Stimulated activated CD4-positive, alpha-beta T cell treated with anti-CD3 and anti-CD28 coated beads, Interleukin-4, amount 100 ng/mL, for 24 hours (primary cell): ENCODE data around the gene SSRP1.
"Not testable (repeated sequence)": the region's sequence is repeated elsewhere in the genome, so short reads cannot be mapped to it uniquely, and the experiment has no call there.

ENCODE experiments used
- DNase-seq: peaks from one replicate; pipeline ENCODE4 v3.0.0-alpha.2; 2020

SSRP1 gene

DNA sequence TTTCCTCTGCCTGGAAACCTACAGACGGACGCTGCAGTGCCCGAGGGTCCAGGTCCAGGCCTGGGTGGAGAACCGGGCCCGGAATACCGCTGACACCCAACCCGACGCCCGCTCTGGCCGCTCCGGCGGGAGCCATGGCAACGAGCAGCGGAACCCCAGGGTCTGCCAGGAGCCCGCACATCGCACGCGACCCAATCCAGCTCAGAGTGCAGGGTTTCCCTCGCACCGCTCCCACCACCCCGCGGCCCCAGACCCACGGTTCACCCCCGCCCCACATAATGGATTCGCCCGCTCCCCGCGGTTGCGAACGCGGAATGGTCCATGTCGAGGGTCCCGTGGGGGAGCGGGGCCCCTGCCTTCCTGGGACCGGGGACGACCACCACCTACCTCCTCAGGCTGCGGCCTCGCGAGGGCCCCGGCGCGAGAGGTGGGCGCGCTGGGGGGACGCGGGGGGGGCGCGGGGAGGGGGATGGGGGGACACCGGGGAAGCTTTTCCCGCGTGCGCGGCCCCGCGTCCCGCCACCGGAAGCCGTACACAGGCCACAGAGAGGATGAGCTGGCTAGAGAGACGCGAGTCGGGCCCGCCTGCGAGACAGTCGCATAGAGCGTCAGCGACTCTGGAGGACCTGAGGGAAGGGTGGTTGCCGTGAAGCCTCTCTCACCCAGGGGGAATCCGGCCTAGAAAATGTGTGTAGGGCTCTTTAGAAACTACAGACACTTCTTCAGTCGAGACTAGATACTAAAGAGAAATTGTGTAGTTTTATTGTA, at the start of gene SSRP1:
Gene SSRP1, minus strand, starts transcription at position 550 of the 768 bp plus-strand sequence. CDS start 771 bp downstream, outside the sequence.
- peak; percentile 89 for DNase-seq

DNA sequence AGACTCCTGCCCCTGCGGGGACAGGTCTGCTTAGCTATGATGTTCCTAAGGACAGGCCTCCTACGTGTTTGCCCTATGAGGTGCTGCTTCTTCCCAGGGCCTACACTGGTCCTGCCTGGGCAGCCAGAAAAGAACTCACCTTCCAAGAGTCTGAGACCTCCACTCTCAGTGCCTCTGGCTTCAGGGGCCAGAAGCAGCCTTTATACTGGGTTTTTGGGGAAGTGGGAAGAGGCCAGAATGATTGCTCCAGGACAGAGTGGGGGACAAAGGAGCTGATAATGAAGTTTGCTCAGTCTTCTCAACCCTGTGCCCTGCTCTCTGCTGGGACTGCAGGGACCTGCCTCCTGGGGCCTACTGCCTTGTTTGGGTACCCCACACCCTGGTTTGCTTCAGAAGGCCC, 45.3 kb upstream of the SSRP1 start, which contains the start of gene PRG3:
Gene PRG3, minus strand, starts transcription at position 176 of the 400 bp plus-strand sequence. CDS start 442 bp downstream, outside the sequence.
- no peak for DNase-seq

DNA sequence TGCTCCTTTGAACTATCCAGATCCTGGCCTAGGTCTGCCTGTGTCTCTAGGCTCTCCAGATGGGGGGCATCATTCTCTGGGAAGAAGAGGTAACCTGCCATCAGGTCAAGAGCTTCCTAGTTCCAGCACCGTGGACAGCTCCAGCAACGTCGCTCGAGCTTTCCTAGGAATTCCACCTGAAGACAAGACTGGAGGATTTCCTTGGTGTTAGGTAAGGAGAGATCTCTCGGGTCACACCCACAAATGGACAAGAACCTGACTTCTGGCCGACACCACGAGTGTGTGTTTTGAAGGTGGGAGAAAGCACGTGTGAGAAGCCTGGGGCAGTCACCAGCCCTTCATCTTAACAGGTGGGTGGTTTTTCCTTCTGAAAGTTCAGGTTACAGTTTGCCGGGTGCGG, 44.0 kb upstream of the SSRP1 start:
- DNase-seq: no peak

GRCh38 chr11:57378186-57378585, 42.5 kb upstream of the SSRP1 start:
- no peak for DNase-seq

DNA sequence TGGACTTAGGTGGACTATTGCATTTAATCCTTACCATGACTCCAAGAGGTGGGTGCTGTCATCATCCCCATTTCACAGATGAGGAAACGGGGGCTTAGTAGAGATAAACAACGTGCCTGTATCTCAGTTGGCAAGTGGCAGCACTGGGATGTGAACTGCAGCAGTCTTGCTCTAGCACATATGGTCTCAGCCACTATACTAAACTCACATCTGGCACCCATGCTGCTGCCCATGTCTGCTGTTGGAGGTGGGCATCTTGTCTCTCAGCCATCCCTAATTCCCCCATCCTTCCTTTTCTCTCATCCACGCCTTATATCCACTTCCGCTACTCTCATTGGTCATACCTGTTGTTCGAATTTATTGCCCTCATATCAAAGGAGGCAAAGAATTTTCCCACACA, 41.4 kb upstream of the SSRP1 start:
- DNase-seq: no peak

- no peak for DNase-seq
These were observed 40.7 kb upstream of the SSRP1 start for GRCh38 chr11:57376095-57377090.

GRCh38 chr11:57375490-57375889, 39.8 kb upstream of the SSRP1 start:
- DNase-seq: no peak

- no peak for DNase-seq
These were observed 39.3 kb upstream of the SSRP1 start for GRCh38 chr11:57374966-57375365.

DNA sequence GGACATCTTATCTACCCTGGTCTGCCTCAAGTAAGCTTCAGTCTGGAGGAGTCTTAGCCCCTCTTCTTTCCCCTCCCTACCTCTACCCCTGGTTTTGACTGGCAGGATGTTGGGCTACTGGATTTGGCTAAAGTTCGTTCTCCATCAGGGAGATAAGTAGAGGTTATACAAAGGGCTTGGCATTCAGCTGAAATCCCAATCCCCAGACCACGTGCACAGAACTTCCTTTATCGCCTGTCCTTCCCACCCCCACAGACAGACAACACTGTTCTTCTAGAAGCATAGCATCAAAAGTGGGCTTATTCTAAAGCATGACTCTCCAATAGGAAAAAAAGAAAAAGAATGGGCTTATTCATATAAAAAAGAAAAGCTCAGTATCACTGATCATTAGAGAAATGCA, 37.5 kb upstream of the SSRP1 start:
- no peak for DNase-seq

DNA sequence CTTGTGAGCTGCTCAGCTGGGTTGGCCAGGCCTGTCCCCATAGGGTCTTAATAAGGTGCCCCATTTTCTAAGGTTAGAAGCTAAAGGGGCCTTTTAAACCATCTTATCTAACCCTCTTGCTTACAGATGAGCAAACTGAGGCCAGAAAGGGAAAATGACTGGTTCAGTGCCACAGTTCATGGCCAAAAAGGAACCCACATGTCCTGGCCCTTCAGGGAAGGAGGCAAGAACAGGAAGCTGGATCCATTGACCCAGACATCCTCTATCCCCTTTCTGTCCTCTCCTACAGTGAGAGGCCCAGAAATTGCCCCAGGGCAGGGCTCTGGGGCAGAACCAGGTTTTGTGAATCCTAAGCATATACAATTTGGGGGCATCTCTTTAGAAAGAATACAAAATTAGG, 35.2 kb upstream of the SSRP1 start:
- no peak for DNase-seq

- no peak for DNase-seq
These were observed 34.6 kb upstream of the SSRP1 start for GRCh38 chr11:57370251-57370650.

DNA sequence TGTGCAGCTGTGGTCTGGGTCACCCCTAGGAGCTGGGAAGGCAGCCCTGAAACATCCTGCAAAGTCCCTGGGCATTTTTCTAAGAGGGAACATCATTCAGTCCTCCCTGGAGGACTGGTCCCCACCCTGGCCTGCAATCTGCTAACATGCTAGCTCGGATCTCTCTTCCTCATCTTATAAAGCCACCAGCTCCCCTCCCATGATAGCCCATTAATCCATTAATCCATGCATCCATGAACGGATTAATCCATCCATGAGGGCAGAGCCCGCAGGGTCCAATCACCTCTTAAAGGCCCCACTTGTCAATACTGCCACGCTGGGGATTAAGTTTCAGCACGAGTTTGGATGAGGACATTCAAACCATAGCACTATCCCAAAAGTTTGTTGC, 33.1 kb upstream of the SSRP1 start:
- DNase-seq: no peak

GRCh38 chr11:57368106-57368844, 32.6 kb upstream of the SSRP1 start:
- DNase-seq: no peak

- no peak for DNase-seq
These were observed 29.4 kb upstream of the SSRP1 start for GRCh38 chr11:57364851-57365660.

- DNase-seq: no peak
These were observed 27.7 kb upstream of the SSRP1 start for GRCh38 chr11:57363131-57364080.

GRCh38 chr11:57361926-57362325, 26.2 kb upstream of the SSRP1 start:
- no peak for DNase-seq

DNA sequence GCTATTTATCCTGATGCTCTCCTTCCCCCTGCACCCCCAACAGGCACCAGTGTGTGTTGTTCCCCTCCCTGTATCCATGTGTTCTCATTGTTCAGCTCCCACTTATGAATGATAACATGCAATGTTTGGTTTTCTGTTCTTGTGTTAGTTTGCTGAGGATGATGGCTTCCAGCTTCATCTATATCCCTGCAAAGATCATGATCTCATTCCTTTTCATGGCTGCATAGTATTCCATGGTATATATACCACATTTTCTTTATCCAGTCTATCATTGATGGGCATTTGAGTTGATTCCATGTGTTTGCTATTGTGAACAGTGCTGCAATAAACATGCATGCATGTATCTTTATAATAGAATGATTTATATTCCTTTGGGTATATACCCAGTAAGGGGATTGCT, 25.7 kb upstream of the SSRP1 start:
- DNase-seq: not testable (repeated sequence)

- DNase-seq: no peak
These were observed 25.3 kb upstream of the SSRP1 start for GRCh38 chr11:57360991-57361390.

DNA sequence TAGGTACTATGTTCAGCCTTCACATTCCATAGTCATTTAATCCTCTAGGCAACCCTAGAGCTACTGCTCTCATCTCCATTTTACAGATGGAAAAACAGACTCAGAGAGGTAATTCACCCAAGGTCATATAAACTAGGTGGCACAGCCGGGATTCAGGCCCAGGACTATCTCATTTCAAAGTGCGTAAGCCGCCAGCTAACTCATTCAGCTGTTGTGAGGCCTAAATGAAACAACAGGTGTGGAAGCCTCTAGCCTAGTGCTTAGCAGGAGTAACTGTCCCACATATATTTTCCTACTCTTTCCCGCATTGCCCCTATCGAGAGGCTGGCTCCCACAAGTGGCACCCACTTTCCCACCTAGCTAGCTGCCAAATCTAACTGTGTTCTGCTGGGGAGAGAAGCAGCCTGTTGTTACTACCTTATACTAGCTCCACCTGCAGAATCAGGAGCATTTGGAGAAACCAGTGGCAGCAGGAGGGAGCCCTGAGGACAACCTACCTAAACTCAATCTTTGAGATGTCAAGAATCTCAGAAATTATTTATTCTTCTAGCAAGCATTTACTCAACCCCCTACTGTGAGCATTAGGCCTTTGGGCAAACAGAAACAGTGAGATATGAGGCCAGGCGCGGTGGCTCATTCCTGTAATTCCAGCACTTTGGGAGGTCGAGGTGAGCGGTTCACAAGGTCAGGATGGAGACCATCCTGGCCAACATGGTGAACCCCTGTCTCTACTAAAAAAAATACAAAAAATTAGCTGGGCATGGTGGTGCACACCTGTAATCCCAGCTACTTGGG, 24.4 kb upstream of the SSRP1 start:
- DNase-seq: no peak

DNA sequence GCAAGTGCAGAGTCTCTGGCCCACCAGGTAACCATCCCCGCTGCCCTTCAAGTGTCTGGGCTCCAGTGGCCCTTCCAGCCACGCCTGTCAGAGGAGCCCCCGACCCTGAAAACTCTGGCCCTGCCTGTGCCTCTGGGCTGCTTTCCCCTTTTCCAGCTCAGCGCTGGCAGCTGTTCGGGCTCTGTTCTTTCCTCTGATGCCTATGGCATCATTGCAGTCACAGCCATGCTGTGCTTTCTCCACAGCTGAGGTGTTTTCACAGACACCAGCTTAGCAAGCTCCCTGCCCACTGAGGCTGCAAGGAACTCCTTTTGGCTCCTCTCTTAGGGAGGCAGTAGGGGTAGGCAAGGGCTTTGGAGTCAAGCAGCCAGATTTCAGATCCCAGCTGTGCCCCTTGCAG, 23.7 kb upstream of the SSRP1 start:
- DNase-seq: no peak
